Natural killer cell (primary cell): Measurements from ENCODE around the gene TTC39B. TPM values are rescaled to one million over a fixed set of nuclear protein-coding genes. Genes with fewer than 3 reads are reported as not detected.
"Not testable (repeated sequence)": the region's sequence is repeated elsewhere in the genome, so short reads cannot be mapped to it uniquely, and the experiment has no call there.

Experiments used
- ATAC-seq, 3 donors: fragments of 150-1000 bp in 2 of 3; fragments of 200-7000 bp in 1 of 3; cut with Tn5 transposase; 1 replicate in 1 of 3; 2 replicates in 2 of 3; pipeline ENCODE4 v1.10.0; 2021; ENCODE audit warnings: mild to moderate bottlenecking in 2 of 3, moderate library complexity in 2 of 3
- DNase-seq, 2 donors: peaks; one replicate each; pipeline versions ENCODE4 v3.0.0 to v3.0.0-alpha.2; 2013 to 2021; ENCODE audit warnings: mixed read lengths in 1 of 2
- H3K27ac ChIP-seq: one replicate; pipeline ENCODE4 v1.5.1; 2013; ENCODE audit warnings: mild to moderate bottlenecking, low read length
- H3K27me3 ChIP-seq: one replicate; pipeline ENCODE4 v1.6.1; 2013; ENCODE audit warnings: low read length; ENCODE audit not compliant: control insufficient read depth, insufficient read depth
- H3K36me3 ChIP-seq: one replicate; pipeline ENCODE4 v1.6.1; 2013; ENCODE audit warnings: low read length; ENCODE audit not compliant: control insufficient read depth, insufficient read depth
- H3K4me1 ChIP-seq: one replicate; pipeline ENCODE4 v1.6.1; 2013; ENCODE audit warnings: low read length; ENCODE audit not compliant: control insufficient read depth, insufficient read depth
- H3K4me3 ChIP-seq: one replicate; pipeline ENCODE4 v1.5.1; 2013; ENCODE audit warnings: low read length
- H3K9me3 ChIP-seq: one replicate; pipeline ENCODE4 v1.6.1; 2013; ENCODE audit warnings: low read length; ENCODE audit not compliant: control insufficient read depth, insufficient read depth
- H3K27ac Mint-ChIP-seq, 2 donors: one replicate each; pipeline ENCODE4 v1.8.0; 2022; ENCODE audit warnings: mild to moderate bottlenecking in 2 of 2, mixed read lengths in 2 of 2, moderate library complexity in 1 of 2
- H3K27me3 Mint-ChIP-seq, 2 donors: one replicate each; pipeline ENCODE4 v1.8.0; 2022; ENCODE audit warnings: low read depth in 2 of 2, mixed read lengths in 2 of 2
- H3K36me3 Mint-ChIP-seq: one replicate; pipeline ENCODE4 v1.8.0; 2022; ENCODE audit warnings: mixed read lengths
- H3K4me1 Mint-ChIP-seq, 2 donors: one replicate each; pipeline ENCODE4 v1.8.0; 2022; ENCODE audit warnings: mixed read lengths in 2 of 2
- H3K4me3 Mint-ChIP-seq: one replicate; pipeline ENCODE4 v1.8.0; 2022; ENCODE audit warnings: mild to moderate bottlenecking, moderate library complexity, mixed read lengths
- H3K9me3 Mint-ChIP-seq, 2 donors: one replicate each; pipeline ENCODE4 v1.8.0; 2022; ENCODE audit warnings: mixed read lengths in 2 of 2
- CTCF ChIP-seq: fragments of 200-600 bp; IDR thresholded peaks from one replicate; pipeline ENCODE4 v1.8.0; 2022; ENCODE audit warnings: antibody characterized with exemption
- WGBS: methylation state at CpG from one replicate; pipeline ENCODE4 v1.1.7; 2013; ENCODE audit warnings: missing lambda C conversion rate; ENCODE audit not compliant: insufficient coverage; 5-methylcytosine and 5-hydroxymethylcytosine counted together
- intact Hi-C: fragments of 100-400 bp; cut with micrococcal nuclease; formaldehyde crosslinking; loops from one replicate; pipeline ENCODE4 v1.14.2; 2022
- total RNA-seq, 4 donors: library from RNA; stranded (reverse); fragments of 120-200 nt in 1 of 4; gene quantifications; one replicate each; pipeline versions ENCODE4 v1.2.3 to v1.2.4, GENCODE V29; 2013 to 2022

The TTC39B gene
- total RNA-seq, 3 donors from 2014 or later (not counting 1 experiment from before 2014, with no cell fraction given) = 51.2 to 65.1 (median 54.2) TPM

GRCh38 chr9:15239816-15240215 lies 67.2 kb downstream of the TTC39B start:
- Histone ChIP-seq H3K27ac (no peak overlapping the region), H3K4me3 (no peak overlapping the region), H3K27me3 (no peaks in the 10 kb centered on the region), H3K36me3 (no peaks in the 10 kb centered on the region), H3K4me1 (peaks cover 6% of the 10 kb centered on the region), H3K9me3 (peaks cover 5% of the 10 kb centered on the region)
- 93% methylated on average over 2 of the region's 2 CpGs for WGBS
- Mint-ChIP-seq H3K4me1 (peaks cover 50 to 60% of the 10 kb centered on the region in 2 donors), H3K9me3 (peaks cover 4 to 25% of the 10 kb centered on the region in 2 donors), H3K4me3 (no peak overlapping the region), H3K27me3 (no peaks in the 10 kb centered on the region), H3K27ac (no peak overlapping the region), H3K36me3 (peaks cover 41% of the 10 kb centered on the region)
- no peak for TF ChIP-seq CTCF
- ATAC-seq (no peak), DNase-seq (no peak)
- intact Hi-C loops = no loop called here

- Histone ChIP-seq H3K27ac (no peak overlapping the region), H3K9me3 (peaks cover 5% of the 10 kb centered on the region), H3K27me3 (no peaks in the 10 kb centered on the region), H3K36me3 (no peaks in the 10 kb centered on the region), H3K4me1 (no peaks in the 10 kb centered on the region), H3K4me3 (no peak overlapping the region)
- no peak for DNase-seq
- 94% methylated on average over 5 of the region's 5 CpGs for WGBS
- peaks cover 4 to 25% of the 10 kb centered on the region in 2 donors for H3K9me3 Mint-ChIP-seq
- peak overlapping the region in 1 of 2 donors; percentile 9 for H3K27ac Mint-ChIP-seq
- peaks cover 41 to 49% of the 10 kb centered on the region in 2 donors for H3K4me1 Mint-ChIP-seq
- intact Hi-C loops = no loop called here
- no peak for ATAC-seq
- no peak for TF ChIP-seq CTCF
- no peaks in the 10 kb centered on the region for H3K27me3 Mint-ChIP-seq
- no peak overlapping the region for H3K4me3 Mint-ChIP-seq
- peaks cover 41% of the 10 kb centered on the region for H3K36me3 Mint-ChIP-seq
Measured at GRCh38 chr9:15238646-15239045, 68.4 kb downstream of the TTC39B start.

- Mint-ChIP-seq H3K27ac (no peak overlapping the region), H3K4me1 (peaks cover 35 to 57% of the 10 kb centered on the region in 2 donors), H3K27me3 (no peaks in the 10 kb centered on the region), H3K4me3 (no peak overlapping the region), H3K36me3 (peaks cover 48% of the 10 kb centered on the region), H3K9me3 (peaks cover 4 to 25% of the 10 kb centered on the region in 2 donors)
- Histone ChIP-seq H3K27me3 (no peaks in the 10 kb centered on the region), H3K4me3 (no peak overlapping the region), H3K9me3 (peaks cover 5% of the 10 kb centered on the region), H3K4me1 (no peaks in the 10 kb centered on the region), H3K27ac (no peak overlapping the region), H3K36me3 (no peaks in the 10 kb centered on the region)
- TF ChIP-seq CTCF = no peak
- DNase-seq (no peak), ATAC-seq (no peak)
- WGBS = 96% methylated on average over 2 of the region's 2 CpGs
- intact Hi-C loops = no loop called here
Measured at GRCh38 chr9:15235658-15236057, 71.4 kb downstream of the TTC39B start.

GRCh38 chr9:15233941-15234490 lies 73.0 kb downstream of the TTC39B start:
- peaks cover 4 to 25% of the 10 kb centered on the region in 2 donors for H3K9me3 Mint-ChIP-seq
- DNase-seq, H3K27me3 Mint-ChIP-seq, H3K4me3 ChIP-seq, H3K27ac ChIP-seq, H3K4me3 Mint-ChIP-seq, H3K9me3 ChIP-seq, H3K27me3 ChIP-seq, ATAC-seq, H3K36me3 ChIP-seq, H3K27ac Mint-ChIP-seq, H3K4me1 ChIP-seq, intact Hi-C loops: not testable (repeated sequence)
- H3K4me1 Mint-ChIP-seq = peaks cover 37 to 57% of the 10 kb centered on the region in 2 donors
- over 99% methylated on average over 31 of the region's 41 CpGs for WGBS
- H3K36me3 Mint-ChIP-seq = peaks cover 47% of the 10 kb centered on the region

- Mint-ChIP-seq H3K9me3 (peaks cover 2 to 19% of the 10 kb centered on the region in 2 donors), H3K36me3 (peaks cover 35% of the 10 kb centered on the region), H3K4me1 (peaks cover 33 to 48% of the 10 kb centered on the region in 2 donors)
- H3K4me3 Mint-ChIP-seq, H3K4me1 ChIP-seq, DNase-seq, H3K27ac ChIP-seq, intact Hi-C loops, H3K4me3 ChIP-seq, H3K36me3 ChIP-seq, H3K9me3 ChIP-seq, H3K27ac Mint-ChIP-seq, H3K27me3 ChIP-seq, H3K27me3 Mint-ChIP-seq: not testable (repeated sequence)
- ATAC-seq = peak in 1 of 3 donors; percentile 41
- WGBS = 97% methylated on average over 29 of the region's 29 CpGs
Measured at GRCh38 chr9:15232706-15233280, 74.2 kb downstream of the TTC39B start.
